SU-DHL-6 (cell line): Measurements from ENCODE around the gene LTO1.

Experiments used
- H2AFZ ChIP-seq: fragments of 200-600 bp; sonication (generic); 2 replicates; pipeline ENCODE4 v1.6.1; 2014; ENCODE audit warnings: low read depth, mild to moderate bottlenecking, moderate library complexity, mixed read lengths, antibody characterized with exemption, low read length; ENCODE audit not compliant: severe bottlenecking
- H3F3A ChIP-seq: fragments of 200-600 bp; shearing (Covaris generic); 2 replicates; pipeline ENCODE4 v1.6.0; 2016; ENCODE audit warnings: antibody characterized with exemption, mild to moderate bottlenecking; ENCODE audit not compliant: insufficient read depth
- H3K27ac ChIP-seq: fragments of 200-600 bp; sonication (generic); 2 replicates; pipeline ENCODE4 v1.5.1; 2016; ENCODE audit warnings: low read depth, mild to moderate bottlenecking, low read length, moderate library complexity, mixed read lengths
- H3K27me3 ChIP-seq: fragments of 200-600 bp; sonication (generic), shearing (Covaris generic); 2 replicates; pipeline ENCODE4 v1.6.0; 2014; ENCODE audit warnings: mild to moderate bottlenecking, low read length
- H3K36me3 ChIP-seq: fragments of 200-600 bp; sonication (generic); 2 replicates; pipeline ENCODE4 v1.6.1; 2014; ENCODE audit warnings: mild to moderate bottlenecking, low read length, mixed read lengths
- H3K4me2 ChIP-seq: fragments of 300-600, 200-600 bp; shearing (Covaris generic), sonication (generic); 2 replicates; pipeline ENCODE4 v1.6.0; 2014; ENCODE audit warnings: low read length, low read depth, mild to moderate bottlenecking; ENCODE audit not compliant: poor library complexity, severe bottlenecking
- H3K4me3 ChIP-seq: fragments of 200-600 bp; sonication (generic); 2 replicates; pipeline ENCODE4 v1.5.1; 2014; ENCODE audit warnings: antibody characterized with exemption, low read length, mild to moderate bottlenecking, mixed read lengths; ENCODE audit not compliant: insufficient read depth, poor library complexity, severe bottlenecking
- H3K79me2 ChIP-seq: fragments of 200-600 bp; sonication (generic); 2 replicates; pipeline ENCODE4 v1.6.1; 2014; ENCODE audit warnings: mild to moderate bottlenecking, low read length, moderate library complexity; ENCODE audit not compliant: insufficient read depth
- H3K9ac ChIP-seq: fragments of 200-600 bp; sonication (generic); 2 replicates; pipeline ENCODE4 v1.7.0; 2014; ENCODE audit warnings: mild to moderate bottlenecking, low read length
- H3K9me2 ChIP-seq: fragments of 200-600 bp; sonication (generic); replicated peaks from 2 replicates; pipeline ENCODE4 v1.6.1; 2014; ENCODE audit warnings: low read length; ENCODE audit not compliant: insufficient read depth
- H3K9me3 ChIP-seq: fragments of 200-600 bp; sonication (generic); 2 replicates; pipeline ENCODE4 v1.6.1; 2014; ENCODE audit warnings: low read length, mixed read lengths; ENCODE audit not compliant: insufficient read depth
- H4K20me1 ChIP-seq: fragments of 200-600 bp; sonication (generic); 2 replicates; pipeline ENCODE4 v1.6.1; 2014; ENCODE audit warnings: low read depth, mild to moderate bottlenecking, antibody characterized with exemption, low read length, moderate library complexity, mixed read lengths
- EZH2phosphoT487 ChIP-seq: fragments of 200-600 bp; sonication (generic), shearing (Covaris generic); conservative IDR thresholded peaks from 2 replicates; pipeline ENCODE4 v1.6.1; 2018; ENCODE audit warnings: mild to moderate bottlenecking, antibody characterized with exemption, low read length, moderate library complexity, mixed read lengths
- TF ChIP-seq, protein P1 (sequence below): fragments of 200-600 bp; sonication (generic); IDR thresholded peaks from one replicate; pipeline ENCODE4 v1.5.1; 2017; ENCODE audit warnings: antibody characterized with exemption, mild to moderate bottlenecking, low read length, moderate library complexity; ENCODE audit not compliant: insufficient read depth, poor library complexity, severe bottlenecking

LTO1 gene

DNA sequence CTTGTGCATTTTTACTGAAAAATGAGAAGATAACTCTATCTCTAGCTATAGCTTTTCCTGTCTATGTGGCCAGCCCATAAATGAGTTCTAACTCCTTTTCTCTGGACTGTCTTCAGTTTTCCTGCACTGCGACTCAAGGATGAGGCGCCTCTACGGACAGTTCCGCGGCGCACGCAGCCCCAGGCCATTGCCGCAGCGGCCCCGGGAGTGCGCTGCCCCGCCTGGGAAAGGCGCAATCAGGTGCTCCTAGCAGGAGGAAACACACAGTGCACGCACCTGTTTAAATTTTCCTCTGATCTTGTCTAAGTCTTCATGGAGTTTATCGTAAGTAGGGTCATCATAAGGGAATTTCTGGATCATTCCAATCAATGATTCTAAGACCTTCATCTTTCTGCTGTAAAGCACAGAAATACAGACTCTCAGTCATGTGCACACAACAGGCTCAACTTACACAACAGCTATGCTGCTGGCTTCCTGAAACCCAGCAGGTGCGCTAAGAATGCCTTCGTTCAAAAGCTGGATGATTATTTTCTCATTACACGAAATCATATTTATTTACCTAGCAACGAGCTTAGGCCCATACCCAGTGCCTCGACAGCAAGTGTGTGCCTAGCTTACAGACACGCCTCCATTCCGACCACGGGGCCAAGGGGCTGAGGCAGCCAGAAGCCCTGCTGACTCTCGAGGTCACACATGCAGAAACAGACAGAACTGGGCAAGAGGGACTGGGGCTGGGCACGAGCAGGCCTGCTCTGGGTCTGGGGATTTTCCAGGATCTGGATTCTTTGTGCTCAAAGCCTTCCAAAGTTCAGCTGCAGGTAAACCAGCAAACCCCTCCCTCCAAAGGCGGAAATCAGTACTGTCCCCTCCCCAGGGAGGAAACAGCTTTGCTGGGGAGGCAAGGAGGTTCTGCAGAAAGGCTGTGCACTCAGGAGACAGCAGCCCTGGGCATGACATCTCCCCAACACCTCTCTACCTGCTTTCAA lies 7.2 kb downstream of the LTO1 start:
- Histone ChIP-seq H3K9ac (no peak overlapping the region), H3K9me2 (no peaks in the 10 kb centered on the region), H2AFZ (no peak overlapping the region), H3F3A (no peaks in the 10 kb centered on the region), H3K79me2 (peaks cover 2% of the 10 kb centered on the region; the same call in 1 of the 2 replicates), H3K27me3 (no peaks in the 10 kb centered on the region), H3K36me3 (no peaks in the 10 kb centered on the region), H4K20me1 (no peaks in the 10 kb centered on the region), H3K4me2 (no peak overlapping the region), H3K9me3 (no peaks in the 10 kb centered on the region), H3K27ac (no peak overlapping the region), H3K4me3 (no peak overlapping the region)
- TF ChIP-seq EZH2phosphoT487: no peak
- TF ChIP-seq, protein P1, sequence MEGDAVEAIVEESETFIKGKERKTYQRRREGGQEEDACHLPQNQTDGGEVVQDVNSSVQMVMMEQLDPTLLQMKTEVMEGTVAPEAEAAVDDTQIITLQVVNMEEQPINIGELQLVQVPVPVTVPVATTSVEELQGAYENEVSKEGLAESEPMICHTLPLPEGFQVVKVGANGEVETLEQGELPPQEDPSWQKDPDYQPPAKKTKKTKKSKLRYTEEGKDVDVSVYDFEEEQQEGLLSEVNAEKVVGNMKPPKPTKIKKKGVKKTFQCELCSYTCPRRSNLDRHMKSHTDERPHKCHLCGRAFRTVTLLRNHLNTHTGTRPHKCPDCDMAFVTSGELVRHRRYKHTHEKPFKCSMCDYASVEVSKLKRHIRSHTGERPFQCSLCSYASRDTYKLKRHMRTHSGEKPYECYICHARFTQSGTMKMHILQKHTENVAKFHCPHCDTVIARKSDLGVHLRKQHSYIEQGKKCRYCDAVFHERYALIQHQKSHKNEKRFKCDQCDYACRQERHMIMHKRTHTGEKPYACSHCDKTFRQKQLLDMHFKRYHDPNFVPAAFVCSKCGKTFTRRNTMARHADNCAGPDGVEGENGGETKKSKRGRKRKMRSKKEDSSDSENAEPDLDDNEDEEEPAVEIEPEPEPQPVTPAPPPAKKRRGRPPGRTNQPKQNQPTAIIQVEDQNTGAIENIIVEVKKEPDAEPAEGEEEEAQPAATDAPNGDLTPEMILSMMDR: no peak

DNA sequence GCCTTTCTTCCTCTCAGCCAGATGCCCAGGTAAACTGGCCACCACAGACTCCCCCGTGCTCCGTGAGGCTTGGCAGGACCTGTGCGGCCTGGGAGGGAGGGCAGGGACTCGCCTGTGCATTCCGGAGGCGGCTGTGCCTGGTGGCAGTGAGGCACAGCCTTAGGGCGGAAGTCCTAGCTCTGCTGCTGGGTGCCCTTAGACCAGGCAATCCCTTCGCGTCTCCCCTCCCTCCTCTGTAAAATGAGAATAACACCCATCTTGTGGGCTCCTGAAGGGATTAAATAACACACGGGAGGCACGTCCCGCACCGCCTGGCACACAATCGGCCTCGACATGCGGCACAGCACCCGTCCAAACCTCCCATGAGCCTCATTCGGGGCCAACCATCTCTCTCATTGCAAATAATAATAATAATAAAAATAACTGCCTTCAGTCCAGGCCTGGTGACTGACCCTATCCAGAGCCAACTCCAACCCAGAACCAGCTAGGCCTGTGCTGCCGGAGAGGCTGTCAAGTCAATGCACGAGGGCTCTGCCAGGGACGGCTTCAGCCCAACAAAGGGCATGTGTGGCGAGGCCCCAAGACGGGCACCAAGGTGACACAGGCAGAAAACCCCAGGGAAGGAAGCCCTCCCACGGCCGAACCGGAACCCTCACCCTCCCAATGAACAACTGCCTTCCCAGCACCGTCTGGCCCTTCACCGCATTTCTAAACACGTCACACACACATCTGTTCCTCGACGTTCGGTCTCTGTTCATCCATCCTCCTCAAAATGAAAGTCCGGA lies 8.2 kb downstream of the LTO1 start:
- Histone ChIP-seq H4K20me1 (no peaks in the 10 kb centered on the region), H3K27ac (no peak overlapping the region), H3F3A (no peaks in the 10 kb centered on the region), H3K4me2 (no peak overlapping the region), H3K9ac (no peak overlapping the region), H3K9me2 (no peaks in the 10 kb centered on the region), H3K4me3 (no peak overlapping the region), H3K36me3 (no peaks in the 10 kb centered on the region), H2AFZ (no peak overlapping the region), H3K79me2 (no peaks in the 10 kb centered on the region), H3K9me3 (no peaks in the 10 kb centered on the region), H3K27me3 (no peaks in the 10 kb centered on the region)
- TF ChIP-seq, protein P1: no peak
- TF ChIP-seq EZH2phosphoT487: no peak

DNA sequence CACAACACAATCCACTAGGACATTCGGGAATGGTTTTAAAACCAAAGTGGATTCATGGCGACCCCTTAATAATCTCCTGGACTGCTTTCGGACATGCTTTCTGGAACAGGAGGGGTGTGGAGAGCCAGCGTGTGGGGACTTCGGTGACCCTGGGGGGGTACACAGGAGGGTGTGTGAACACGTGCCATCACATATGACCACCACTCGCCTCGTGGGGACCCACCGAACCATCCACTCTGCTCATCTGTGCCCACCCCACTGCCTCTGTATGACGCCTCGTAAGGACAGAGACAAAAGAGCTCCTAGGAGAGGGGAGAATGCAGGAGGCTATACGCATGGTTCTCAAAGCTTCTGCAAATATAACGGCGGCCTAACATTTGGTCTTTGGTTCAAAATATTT lies 8.9 kb downstream of the LTO1 start:
- no peak overlapping the region for H3K27ac ChIP-seq
- no peak overlapping the region for H2AFZ ChIP-seq
- H3F3A ChIP-seq: no peaks in the 10 kb centered on the region
- no peak overlapping the region for H3K4me2 ChIP-seq
- no peaks in the 10 kb centered on the region for H4K20me1 ChIP-seq
- no peaks in the 10 kb centered on the region for H3K9me2 ChIP-seq
- H3K9ac ChIP-seq: no peak overlapping the region
- no peaks in the 10 kb centered on the region for H3K36me3 ChIP-seq
- no peaks in the 10 kb centered on the region for H3K9me3 ChIP-seq
- no peaks in the 10 kb centered on the region for H3K79me2 ChIP-seq
- H3K4me3 ChIP-seq: no peak overlapping the region
- H3K27me3 ChIP-seq: no peaks in the 10 kb centered on the region
- TF ChIP-seq, protein P1: no peak
- TF ChIP-seq EZH2phosphoT487: no peak
